GM21423 (cell line): ENCODE results near the gene PHF21B.
"Not testable (repeated sequence)": the region's sequence is repeated elsewhere in the genome, so short reads cannot be mapped to it uniquely, and the experiment has no call there.

Source experiments
- ATAC-seq: cut with Tn5 transposase; IDR thresholded peaks from one replicate; pipeline ENCODE4 v1.9.1; 2021; ENCODE audit warnings: mild to moderate bottlenecking, moderate library complexity; ENCODE audit not compliant: unreplicated experiment

Gene PHF21B

DNA sequence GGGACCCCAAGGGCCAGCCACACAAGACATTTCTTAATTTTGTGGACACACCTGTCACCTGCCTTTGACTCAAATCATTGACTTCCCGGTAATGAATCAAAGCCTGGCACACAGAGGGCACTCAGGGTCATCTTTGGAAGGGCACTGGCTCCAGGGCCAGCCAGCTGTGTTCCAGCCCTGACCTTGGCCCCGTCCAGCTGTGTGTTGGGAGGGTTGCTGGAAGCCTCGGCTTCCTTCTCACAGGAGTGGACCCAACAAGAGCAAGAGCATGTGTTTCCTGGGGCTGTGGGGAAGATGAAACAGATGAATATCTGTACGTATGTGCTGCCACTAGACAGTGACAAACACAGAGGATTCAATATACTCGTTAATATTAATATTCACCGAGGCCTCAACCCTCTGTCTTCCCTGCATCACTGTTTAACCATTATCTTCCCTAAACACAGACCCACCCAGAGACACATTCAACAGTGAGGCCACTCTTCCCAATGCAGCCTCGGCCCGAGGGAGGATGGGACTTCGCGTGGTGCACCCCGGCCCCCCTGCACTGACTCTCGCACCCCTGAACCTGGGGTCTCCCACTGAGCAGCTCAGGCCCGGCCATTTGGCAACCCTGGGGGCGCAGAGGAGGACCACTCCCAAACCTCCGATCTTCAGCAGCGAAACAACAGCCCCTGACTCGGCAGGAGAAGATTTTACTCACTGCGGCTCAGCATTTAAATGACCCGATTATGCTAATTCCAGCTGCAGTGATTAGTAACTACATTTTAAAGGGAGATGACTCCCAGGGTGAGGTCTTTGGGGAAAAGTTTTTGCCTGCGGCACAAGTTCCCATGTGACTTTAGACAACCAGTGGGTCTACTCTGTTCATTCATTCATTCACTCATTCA, 45.7 kb downstream of the PHF21B start:
- ATAC-seq, result no peak

DNA sequence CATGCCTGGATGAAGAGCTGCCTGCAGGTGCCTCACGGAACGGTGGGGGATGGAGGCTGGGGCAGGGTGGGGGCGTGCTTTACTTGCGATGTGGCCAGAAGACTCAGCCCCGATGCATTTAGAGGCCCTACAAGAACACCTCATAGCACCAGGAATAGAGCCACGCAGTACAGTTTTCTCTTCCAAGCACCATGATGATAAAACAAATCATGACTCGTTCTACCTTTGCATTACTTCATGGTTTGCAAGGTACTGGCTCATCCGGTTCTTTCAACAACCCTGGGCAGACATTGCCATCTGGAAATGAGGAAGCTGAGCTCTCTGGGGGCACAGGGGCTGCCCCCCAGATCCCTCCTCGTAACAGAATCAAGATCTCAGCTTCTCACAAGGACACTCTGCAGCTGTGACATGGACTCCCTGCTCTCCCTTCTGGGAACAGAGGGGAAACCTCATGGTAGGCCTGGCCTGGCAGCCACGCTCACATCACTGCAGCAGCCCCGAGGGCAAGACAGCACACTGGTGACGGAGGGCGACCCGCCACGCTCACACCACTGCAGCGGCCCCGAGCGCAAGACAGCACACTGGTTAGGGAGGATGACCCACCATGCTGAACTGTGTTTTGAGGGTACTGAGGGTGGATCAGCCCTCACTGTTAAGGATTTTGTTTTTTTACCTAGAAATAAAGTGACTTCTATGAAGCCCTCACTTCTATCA, 46.9 kb downstream of the PHF21B start:
- no peak for ATAC-seq

DNA sequence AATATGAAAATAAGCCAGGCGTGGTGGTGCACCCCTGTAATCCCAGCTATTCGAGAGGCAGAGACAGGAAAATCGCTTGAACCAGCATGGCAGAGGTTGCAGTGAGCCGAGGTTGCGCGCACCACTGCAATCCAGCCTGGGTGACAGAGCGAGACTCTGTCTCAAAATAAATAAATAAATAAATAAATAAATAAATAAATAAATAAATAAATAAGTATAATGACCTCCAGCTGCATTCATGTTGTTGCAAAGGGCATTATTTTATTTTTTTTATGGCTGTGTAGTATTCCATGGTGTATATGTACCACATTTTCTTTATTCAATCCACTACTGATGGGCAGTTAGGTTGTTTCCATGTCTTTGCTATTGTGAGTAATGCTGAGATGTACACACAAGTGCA, 48.1 kb downstream of the PHF21B start:
- not testable (repeated sequence) for ATAC-seq

DNA sequence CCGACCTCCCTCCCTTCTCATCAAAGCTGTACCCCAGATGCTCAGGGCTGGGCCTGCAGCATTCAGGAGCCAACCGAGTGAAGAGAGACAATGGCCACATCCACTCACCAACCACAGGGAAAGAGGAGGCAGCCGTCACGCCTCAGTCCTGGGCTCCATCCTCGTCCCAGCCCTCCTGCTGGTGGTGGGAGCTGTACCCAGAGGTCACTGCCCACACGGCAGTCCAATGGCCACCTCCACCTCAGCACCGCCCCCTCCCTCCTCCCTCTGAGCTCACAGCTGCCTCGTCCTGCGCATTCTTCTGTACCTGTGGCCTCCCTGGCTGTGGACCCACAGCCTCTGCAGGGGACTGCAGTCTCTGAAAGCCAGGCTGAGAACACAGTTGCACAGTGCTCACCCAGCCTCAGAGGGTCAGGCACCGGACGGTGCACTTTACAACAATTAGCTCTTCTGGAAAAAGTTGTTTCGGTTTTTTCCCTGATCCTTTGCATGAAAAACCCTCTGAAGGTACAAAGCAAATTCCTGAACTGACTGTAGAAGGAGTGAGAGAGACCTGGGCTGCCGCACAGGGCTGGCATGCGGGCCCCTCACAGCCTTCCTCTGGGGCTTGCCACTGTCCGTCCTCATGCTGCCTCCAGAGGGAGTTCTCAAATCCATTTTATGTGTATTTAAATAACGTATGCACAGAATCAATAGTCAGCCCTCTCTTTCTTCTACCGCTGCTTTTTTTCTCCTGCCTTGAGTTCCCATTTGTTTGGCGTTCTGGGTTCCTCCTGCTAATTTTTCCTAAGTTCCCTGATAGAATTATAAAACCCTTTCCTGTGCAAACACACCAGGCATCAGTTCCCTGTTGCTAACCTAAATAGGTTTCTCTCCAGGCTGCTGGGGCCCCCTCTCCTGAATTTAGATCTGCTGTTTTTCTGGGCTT, 52.7 kb downstream of the PHF21B start:
- ATAC-seq, result no peak

DNA sequence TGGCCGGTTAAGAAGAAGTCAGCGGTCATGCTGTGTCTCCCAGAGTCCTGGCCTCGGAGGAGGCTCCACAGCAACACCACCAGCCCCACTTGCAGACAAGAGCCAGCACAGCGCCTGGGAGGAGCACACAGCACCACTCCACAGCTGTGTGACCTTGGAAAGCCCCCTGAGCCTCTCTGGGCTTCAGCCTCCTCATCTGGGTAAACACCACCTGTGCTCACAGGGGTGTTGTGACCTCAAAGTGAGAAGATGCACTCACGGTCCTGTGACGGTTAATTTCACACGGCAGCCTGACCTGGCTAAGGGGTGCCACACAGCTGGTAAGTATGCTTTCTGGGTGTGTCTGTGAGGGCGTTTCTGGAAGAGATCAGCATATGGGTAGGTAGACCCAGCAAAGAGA, 54.7 kb downstream of the PHF21B start:
- ATAC-seq, result no peak

DNA sequence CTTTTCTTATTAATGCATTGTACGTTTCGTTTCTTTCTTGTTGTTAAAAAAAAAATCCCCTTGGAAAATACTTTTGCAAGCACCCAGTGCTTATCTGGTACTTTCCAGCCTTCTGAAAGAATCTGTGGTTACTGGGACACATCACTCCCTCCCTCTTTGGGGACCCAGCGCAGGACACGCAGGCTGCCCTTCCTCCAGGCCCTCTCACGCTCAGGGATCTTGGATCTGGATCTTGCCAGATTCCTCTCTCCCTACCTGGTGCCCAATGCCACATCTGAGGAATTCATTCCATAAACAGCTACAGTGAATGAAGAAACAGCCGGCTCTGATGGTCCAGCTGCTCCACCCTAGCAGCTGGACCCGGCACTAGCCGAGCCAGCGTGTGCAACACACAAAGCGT, 55.7 kb downstream of the PHF21B start:
- no peak for ATAC-seq

DNA sequence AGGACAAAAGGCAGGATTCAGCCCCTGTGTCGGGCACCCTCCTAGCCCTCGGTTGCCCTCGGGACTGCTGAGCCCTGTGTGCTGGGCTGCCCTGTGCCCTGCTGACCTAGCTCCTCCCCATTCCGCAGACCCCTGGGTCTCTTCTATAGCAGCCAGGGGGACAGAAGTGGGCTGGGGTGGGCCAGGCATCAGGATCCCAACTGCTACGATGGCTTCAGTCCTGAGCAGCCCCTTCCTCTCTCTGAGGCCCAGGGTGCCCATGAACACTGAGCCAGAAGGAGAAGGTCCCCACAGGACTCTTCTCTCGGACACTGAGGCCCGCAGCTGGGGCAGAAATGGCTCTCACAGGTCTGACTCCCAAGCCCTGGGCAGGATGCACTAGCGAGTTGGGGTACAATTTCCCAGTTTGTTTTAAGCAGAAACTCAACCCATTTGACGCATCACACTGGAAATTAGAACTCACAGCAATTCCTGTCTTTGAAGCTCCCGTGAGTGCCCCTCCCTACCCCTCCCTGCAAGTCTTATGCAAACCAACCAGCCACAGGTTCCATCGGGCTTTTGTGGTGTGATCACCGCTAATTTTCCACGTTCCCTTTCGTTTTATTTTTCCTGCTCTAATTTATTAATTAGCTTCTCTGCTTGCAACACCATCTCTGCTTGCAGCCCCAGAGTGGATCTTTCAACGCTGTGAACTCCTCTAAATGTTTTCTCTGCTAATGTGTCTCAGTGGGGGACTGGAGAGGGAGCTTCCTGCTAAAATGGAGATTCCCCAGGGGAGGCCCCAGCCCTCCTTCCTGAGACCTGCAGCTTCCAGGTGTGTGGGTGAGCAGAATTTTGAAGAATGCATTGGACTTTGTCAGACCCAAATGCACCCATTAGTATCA, 56.7 kb downstream of the PHF21B start:
- no peak for ATAC-seq

DNA sequence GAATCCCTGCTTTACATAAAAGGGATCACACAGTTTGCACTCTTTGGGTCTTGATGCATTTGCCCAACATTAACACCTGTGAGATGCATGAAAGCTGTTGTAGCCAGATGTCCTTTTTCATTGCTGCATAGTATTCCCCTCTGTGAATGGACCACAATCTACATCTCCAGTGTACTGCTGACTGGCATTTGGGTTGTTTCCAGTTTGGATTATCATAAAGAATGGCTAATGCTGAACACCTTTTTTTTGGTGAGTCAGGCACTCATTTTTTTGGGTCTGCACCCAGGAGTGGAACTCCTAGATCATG, 58.3 kb downstream of the PHF21B start:
- ATAC-seq, result no peak

DNA sequence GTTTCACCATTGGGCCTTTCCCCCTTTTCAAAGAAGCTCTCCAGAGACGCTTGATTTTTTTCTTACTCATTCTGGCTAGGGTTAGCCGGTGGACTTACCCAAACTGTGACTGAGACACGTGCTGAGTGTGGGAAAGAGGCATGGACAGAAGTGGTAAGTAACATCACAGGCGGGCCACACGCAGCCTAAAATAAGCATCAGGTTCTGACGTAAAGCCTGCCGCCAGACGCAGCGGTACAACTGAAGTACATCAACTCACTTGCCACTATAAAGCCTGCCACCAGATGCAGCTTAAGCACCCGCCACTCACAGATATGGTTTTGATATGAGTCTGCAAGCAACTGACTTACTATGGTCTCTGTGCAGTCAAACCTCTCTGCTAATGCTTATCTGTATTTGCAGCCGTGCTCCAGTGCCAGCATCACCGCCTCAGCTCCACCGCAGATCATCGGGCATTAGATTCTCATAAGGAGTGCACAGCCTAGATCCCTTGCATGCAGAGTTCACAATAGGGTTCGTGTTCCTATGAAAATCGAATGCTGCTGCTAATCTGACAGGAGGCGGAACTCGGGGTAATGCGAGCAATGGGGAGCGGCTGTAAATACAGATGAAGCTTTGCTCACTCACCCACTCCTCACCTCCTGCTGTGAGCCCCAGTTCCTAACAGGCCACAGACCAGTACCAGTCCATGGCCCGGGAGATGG, 58.8 kb downstream of the PHF21B start:
- ATAC-seq, result no peak

DNA sequence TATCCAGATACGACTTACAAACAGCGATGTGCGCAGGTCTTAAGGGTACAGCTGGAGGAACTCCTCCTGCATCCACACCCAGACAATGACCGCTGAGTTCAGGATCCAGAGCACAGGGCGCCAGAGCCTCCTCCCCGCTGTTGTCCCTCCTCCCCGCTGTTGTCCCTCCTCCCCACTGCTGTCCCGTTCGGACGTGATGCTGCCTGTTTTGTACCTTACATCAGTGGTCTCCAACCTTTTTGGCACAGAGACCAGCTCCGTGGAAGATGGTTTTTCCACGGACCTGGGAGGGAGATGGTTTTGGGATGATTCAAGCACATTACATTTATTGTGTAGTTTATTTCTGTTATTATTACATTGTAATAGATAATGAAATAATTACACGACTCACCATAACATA, 62.0 kb downstream of the PHF21B start:
- no peak for ATAC-seq

DNA sequence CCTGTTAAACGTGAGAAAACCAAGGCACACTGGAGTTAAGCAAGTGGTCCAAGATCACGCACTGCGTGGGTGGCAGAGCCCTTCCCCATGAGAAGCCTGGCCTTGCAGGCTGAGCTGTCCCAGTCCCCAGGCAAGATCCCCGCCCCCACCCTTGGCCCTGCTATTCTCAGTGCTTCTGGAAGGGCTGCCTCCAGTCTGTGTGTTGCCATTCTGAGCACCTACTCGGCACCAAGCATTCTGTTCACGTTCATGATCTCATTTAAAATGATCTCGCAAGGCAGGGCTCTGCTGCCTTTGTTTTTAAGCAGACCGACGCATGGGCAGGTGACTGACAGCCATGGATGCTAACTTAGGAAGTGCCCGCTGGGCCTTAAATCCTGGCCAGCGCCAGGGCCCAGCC, 62.8 kb downstream of the PHF21B start:
- no peak for ATAC-seq

DNA sequence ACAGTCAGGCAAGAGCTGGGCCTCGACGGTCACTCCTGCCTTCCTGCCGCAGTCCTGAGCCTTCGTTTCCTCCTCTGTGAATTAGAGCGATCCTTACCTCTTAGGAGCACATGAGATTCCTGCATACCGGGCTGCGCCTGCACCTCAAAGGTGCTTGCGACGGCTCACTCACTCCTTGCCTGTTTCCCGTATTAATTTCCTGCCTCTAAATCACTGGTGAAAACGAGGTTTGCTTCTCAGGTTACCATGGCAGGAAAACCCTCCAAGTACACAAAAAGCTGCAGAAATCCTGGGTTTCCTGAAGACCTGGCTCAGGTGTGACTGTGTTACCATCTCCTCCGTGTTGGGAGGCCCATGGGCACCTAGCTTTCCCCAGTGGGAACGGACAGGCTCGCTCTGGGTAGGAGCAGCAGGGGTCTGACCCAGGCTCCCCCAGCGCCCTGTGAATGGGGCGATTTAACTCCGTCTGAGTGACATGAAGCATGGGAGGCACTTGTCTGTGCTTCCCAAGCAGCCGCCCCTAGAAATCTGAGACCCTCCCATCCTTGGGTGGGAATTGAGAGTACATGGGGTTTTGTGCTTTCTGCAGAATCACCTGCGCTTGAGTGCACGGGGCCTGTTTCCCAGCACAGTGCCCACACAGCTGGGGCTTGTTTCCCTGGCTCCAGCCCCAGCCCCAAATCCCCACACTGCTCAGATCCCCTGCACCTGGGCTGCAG, 64.8 kb downstream of the PHF21B start:
- no peak for ATAC-seq

DNA sequence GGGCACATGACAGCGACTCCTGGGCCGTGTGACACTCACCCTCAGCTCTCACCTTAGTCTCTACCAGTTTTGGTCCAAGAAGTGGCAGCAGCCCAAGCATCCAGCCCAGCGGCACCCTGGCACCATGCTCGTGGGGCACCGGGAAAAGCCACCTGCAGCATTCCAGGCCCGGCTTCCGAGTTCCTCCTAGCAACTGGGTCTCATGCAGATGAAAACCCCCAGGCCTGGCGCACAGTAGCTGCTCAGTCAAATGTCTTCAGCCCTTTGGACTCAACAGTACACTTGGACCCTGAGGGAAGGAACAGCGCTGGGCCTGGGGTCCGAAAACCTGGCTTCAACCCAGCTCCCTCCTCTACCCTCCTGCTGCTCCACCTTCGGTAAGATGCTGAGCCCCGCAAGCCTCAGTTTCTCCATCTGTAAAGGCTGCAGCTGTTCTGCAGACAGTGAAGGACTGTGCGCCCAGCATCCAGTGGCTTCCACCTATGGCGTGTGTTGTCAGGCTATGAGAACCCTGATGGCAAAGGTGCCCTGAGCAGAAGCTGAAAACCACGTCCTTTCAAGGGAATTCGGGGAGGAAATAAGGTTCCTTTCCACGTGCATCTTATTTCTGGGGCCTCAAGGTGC, 66.0 kb downstream of the PHF21B start:
- ATAC-seq, result no peak

DNA sequence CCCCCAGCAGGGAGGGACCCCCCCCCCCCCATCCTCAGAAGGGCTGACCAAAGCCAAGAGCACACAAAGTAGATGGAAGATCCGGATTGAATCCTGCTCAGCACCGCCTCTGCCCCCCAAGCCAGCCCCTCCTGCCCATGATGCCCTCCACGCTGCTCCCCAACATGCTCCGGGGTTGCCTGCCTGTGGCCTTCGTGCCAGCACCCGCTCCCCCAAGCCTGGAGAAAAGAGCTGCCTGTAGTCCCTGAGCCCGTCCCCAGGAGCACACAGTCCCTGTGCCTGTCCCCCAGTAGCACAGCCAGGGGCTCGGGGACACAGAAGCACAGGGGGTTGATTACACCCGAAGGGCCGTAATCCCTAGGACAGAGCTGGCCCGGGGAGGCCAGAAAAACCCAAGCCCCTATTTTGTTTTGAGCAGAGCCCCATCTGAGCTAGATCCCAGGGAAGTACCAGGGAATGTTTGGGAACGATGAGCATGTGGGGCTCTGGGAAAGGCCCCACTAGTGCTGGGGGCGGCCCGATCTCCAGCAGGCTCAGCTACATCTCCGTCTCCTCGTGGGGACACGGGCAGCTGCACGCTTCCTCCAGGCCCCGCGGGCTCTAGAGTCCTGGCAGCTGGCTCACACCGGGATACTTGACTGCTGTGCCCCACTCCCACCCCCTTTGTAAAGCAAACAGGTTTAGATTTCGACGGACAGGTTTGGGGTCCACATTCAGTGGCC, 66.7 kb downstream of the PHF21B start:
- no peak for ATAC-seq

DNA sequence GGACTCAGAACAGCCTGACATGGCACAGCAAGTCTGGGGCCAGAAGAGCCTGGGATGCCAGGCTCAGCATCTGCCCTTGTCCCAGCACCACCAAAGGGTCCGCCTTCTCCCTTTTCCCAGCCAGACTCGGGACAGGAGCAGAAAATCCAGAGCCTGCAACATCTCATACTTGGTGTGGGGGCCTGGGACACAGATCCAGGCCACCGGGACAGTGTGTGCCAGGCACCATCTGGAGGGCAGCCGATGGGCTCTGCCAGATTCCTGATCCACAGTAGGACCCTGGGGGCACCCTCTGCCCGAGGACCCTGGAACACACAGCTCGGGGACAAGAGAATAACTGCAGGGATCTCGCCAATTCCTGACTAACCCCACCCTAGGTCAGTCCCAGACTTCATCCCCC, 67.7 kb downstream of the PHF21B start:
- ATAC-seq, result no peak

DNA sequence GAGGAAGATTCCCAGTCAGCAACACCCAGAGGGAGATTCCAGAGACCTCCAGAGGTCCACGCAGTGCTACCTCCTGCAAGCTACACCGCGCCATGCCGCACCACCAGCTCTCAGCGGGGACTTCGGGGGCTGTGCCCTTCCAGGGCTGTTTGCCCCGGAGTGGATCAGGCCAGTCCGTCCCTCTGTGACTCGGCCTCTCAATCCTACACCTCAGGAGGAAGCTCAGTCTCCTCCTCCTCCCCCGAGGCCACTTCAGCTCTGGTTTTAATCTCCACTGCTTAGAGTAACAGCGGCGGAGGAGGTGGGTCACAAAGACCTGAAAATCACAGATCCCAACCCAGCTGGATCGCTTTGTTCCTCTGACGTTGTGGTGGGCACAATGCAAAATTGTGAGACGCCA, 68.6 kb downstream of the PHF21B start:
- ATAC-seq, result no peak

DNA sequence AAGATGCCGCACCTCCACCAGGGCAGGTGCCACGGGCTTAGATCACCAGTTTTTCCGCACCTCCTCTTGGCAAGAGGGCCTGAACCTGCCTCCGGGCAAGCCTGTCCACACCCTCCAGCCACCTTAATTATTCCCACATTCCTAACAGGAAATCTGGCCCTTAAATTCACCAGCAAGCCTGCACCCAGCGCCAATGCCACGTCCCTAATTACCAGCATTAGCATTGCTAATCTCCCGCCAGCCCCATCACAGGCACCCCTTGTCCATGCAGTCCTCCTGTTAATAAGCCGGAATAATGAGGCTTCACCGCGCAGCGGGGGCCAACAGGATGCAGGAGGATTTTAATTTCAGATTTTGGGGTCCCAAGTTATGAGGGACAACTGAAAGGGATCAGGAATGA, 69.7 kb downstream of the PHF21B start:
- ATAC-seq, result no peak

DNA sequence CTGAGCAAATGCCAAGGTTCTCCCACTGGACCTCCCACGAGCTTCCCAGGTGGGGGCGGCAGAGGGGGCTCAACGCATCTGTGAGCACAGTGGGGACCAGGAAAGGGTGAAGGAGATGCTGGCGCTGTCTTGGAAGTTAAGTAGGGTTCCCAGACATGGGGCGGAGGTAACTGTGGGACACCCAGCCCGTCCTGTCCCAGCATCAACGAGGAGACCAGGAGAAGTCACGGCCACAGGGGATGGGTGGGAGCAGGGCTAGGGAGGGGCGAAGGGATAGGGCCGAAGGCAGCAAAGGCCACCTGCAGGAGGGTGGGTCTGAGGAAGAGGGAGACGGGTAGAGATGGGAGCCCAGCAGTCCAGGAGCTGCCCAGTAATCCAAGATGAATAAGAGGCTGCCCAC, 70.4 kb downstream of the PHF21B start:
- ATAC-seq, result no peak
